ENCODE data around the gene ROR1.

DNA sequence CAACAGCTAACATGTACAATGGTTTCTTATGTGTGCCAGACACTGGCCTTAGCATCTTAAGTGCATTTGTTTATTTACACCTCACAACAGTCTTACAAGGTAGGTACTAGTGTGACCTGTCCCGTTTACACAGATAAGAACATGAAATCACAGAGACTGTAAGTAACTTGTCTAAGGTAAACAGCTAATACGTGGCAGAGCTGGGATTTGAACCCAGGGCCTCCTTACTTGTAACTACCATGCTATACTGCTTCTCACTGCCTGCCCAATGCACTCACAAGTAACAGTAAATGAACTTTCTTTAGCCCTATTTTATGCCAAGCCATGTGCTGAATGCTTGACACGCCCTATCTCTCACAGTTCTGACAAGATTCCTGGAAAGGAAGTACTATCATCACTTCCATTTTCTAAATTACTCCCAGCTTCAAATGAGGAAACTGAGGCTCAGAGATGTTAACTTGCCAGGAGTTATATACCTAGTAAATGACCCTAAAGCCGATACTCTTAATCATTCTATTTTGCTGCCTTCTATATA lies 25.7 kb upstream of the ROR1 start:
- TF ChIP-seq, protein P1, sequence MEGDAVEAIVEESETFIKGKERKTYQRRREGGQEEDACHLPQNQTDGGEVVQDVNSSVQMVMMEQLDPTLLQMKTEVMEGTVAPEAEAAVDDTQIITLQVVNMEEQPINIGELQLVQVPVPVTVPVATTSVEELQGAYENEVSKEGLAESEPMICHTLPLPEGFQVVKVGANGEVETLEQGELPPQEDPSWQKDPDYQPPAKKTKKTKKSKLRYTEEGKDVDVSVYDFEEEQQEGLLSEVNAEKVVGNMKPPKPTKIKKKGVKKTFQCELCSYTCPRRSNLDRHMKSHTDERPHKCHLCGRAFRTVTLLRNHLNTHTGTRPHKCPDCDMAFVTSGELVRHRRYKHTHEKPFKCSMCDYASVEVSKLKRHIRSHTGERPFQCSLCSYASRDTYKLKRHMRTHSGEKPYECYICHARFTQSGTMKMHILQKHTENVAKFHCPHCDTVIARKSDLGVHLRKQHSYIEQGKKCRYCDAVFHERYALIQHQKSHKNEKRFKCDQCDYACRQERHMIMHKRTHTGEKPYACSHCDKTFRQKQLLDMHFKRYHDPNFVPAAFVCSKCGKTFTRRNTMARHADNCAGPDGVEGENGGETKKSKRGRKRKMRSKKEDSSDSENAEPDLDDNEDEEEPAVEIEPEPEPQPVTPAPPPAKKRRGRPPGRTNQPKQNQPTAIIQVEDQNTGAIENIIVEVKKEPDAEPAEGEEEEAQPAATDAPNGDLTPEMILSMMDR (conservative IDR thresholded peaks at IDR 0.05), result no peak
- no peak for TF ChIP-seq EZH2 (IDR thresholded peaks at IDR 0.05; ENCODE audit: low read depth)
